ENCODE measurements around the gene APBA2. TPM values are rescaled to one million over a fixed set of nuclear protein-coding genes. Genes with fewer than 3 reads are reported as not detected.

APBA2 gene
- total and polyA plus RNA-seq, 2 of the 13 experiments (the other 11 are each of a cell fraction or from before 2014, with no cell fraction given), result 0.62 to 2.3 TPM

- TF ChIP-seq ZHX2 (IDR thresholded peaks at IDR 0.05; ENCODE audit: low read depth) (no peak), ZHX2 (CRISPR knock-in tag; IDR thresholded peaks at IDR 0.05; ENCODE audit: borderline replicate concordance) (no peak), SUZ12 (IDR thresholded peaks at IDR 0.05; ENCODE audit: low read depth, low read length) (no peak), PAX8 (CRISPR knock-in tag; IDR thresholded peaks at IDR 0.05; ENCODE audit: borderline replicate concordance) (no peak), BRD4 (CRISPR knock-in tag; IDR thresholded peaks at IDR 0.05) (no peak), MAZ (IDR thresholded peaks at IDR 0.05; ENCODE audit: borderline replicate concordance, low read depth, low read length) (no peak), MAZ (CRISPR knock-in tag; IDR thresholded peaks at IDR 0.05; ENCODE audit: low read depth) (no peak), ZNF558 (CRISPR knock-in tag; IDR thresholded peaks at IDR 0.05; ENCODE audit: borderline replicate concordance) (no peak), ZNF331 (CRISPR knock-in tag; IDR thresholded peaks at IDR 0.05) (no peak), TEAD3 (CRISPR knock-in tag; optimal IDR thresholded peaks at IDR 0.05; ENCODE audit: borderline replicate concordance) (no peak), ZFP36L1 (CRISPR knock-in tag; IDR thresholded peaks at IDR 0.05) (no peak), ATF7 (IDR thresholded peaks at IDR 0.05) (no peak), ATF7 (CRISPR knock-in tag; IDR thresholded peaks at IDR 0.05) (no peak), DR1 (CRISPR knock-in tag; IDR thresholded peaks at IDR 0.05) (no peak), ZNF281 (CRISPR knock-in tag; IDR thresholded peaks at IDR 0.05; ENCODE audit: borderline replicate concordance) (no peak), ZNF780A (CRISPR knock-in tag; IDR thresholded peaks at IDR 0.05) (no peak), PRDM4 (CRISPR knock-in tag; IDR thresholded peaks at IDR 0.05; ENCODE audit: borderline replicate concordance) (no peak), CCDC6 (CRISPR knock-in tag; IDR thresholded peaks at IDR 0.05) (no peak), PAF1 (CRISPR knock-in tag; IDR thresholded peaks at IDR 0.05) (no peak), HNRNPLL (IDR thresholded peaks at IDR 0.05; ENCODE audit: low read depth, low read length, poor library complexity, severe bottlenecking) (no peak)
Measured at GRCh38 chr15:28885128-28885629, 595 bp upstream of the APBA2 start (continued).

All from HepG2 (cell line).